KOPT-K1 (cell line): ENCODE measurements around the gene KISS1.

Experiments used
- H3K27ac ChIP-seq: fragments of 200-600 bp; sonication (generic); 2 replicates; pipeline ENCODE4 v1.5.1; 2016; ENCODE audit warnings: antibody characterized with exemption, mild to moderate bottlenecking, low read depth, low read length; ENCODE audit not compliant: poor library complexity, severe bottlenecking
- H3K36me3 ChIP-seq: fragments of 200-600 bp; sonication (generic); 2 replicates; pipeline ENCODE4 v1.5.1; 2017; ENCODE audit warnings: antibody characterized with exemption, mild to moderate bottlenecking, low read length, moderate library complexity; ENCODE audit not compliant: insufficient read depth
- H3K9me3 ChIP-seq: fragments of 200-600 bp; sonication (generic); 2 replicates; pipeline ENCODE4 v1.5.1; 2017; ENCODE audit warnings: antibody characterized with exemption, low read length, mild to moderate bottlenecking; ENCODE audit not compliant: insufficient read depth, poor library complexity, severe bottlenecking

KISS1 gene

GRCh38 chr1:204223129-204223860 is 27.0 kb upstream of the KISS1 start:
- Histone ChIP-seq H3K9me3 (no peaks in the 10 kb centered on the region), H3K27ac (no peak overlapping the region), H3K36me3 (no peaks in the 10 kb centered on the region)

DNA sequence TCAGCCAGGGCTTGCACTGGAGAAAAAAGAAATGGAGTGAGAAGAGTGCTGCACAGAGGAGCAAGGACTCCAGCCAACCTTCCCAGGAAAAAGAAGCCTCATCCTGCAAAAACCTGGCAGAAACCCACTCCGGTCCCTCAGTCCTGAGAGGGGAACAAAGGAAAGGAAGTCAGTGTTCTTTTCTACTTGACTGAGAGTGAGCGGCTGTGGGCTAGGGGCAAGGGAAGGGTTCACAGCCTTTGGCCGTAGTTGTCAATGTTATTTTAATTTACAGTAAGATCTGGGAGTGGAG is 26.4 kb upstream of the KISS1 start:
- Histone ChIP-seq H3K36me3 (no peaks in the 10 kb centered on the region), H3K9me3 (no peaks in the 10 kb centered on the region), H3K27ac (no peak overlapping the region)

- H3K36me3 ChIP-seq = no peaks in the 10 kb centered on the region
- H3K9me3 ChIP-seq = no peaks in the 10 kb centered on the region
- no peak overlapping the region for H3K27ac ChIP-seq
These were observed 25.9 kb upstream of the KISS1 start for GRCh38 chr1:204222006-204222763.

DNA sequence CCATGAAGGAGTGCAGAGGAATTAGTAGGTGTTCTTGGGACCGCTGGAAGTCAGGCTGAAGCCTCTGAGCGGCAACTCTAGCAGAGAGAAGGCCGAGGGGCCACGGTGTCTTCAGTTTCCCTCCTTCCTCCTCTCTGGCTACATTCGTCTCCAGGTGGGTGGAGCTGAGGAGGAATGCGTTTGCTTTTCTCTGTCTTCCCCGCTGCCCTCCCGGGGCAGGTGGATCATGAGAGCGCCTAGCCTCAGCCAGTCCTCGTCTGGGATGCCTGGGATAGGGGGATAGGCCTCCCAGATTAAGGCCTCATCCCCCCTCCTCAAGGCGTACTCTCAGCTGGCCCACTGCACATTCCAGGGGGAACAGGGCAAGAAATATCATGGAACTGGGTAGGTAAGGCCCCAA is 25.0 kb upstream of the KISS1 start:
- Histone ChIP-seq H3K27ac (no peak overlapping the region), H3K36me3 (no peaks in the 10 kb centered on the region), H3K9me3 (no peaks in the 10 kb centered on the region)

GRCh38 chr1:204219971-204220616 is 23.8 kb upstream of the KISS1 start:
- Histone ChIP-seq H3K36me3 (no peaks in the 10 kb centered on the region), H3K27ac (no peak overlapping the region), H3K9me3 (no peaks in the 10 kb centered on the region)

- no peaks in the 10 kb centered on the region for H3K9me3 ChIP-seq
- H3K27ac ChIP-seq = no peak overlapping the region
- H3K36me3 ChIP-seq = no peaks in the 10 kb centered on the region
These were observed 22.3 kb upstream of the KISS1 start for GRCh38 chr1:204218552-204218951.

GRCh38 chr1:204217648-204218000 is 21.3 kb upstream of the KISS1 start:
- no peaks in the 10 kb centered on the region for H3K36me3 ChIP-seq
- no peak overlapping the region for H3K27ac ChIP-seq
- H3K9me3 ChIP-seq = no peaks in the 10 kb centered on the region

DNA sequence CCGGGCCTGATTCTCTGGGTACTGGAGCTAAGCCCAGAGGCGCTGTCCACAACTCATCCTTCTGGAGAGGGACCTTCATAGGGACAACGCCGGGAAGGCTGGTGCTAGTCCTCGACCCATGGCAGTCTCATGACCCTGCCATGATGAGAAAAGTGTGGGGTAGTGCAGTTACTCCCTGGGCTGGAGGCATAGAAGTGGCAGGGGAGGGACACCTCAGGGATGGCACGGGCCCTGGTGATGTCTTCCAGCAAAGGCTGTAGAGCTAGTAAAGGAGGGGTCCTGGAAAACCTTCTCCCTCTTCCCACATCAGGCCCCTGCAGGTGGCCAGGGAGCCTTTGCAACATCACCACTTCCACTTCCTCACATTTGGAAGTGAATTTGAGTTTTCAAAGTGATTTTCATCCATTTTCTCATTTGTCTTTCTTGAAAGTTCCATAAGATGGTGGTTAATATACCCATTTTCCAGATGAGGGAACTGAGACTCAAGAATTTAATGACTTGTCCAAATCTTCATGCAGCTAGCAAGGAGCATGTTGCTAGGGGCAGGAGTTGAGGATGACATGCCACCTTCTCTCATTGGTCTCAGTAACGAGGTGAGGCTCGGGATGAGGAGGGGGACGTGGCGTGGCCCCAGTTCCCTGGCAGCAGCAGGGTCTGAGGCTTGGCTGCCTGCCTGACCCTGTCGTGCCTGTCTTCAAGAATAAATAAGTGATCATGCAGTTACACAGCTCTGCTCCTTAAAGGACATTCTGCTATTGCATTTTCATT is 20.8 kb upstream of the KISS1 start:
- no peaks in the 10 kb centered on the region for H3K36me3 ChIP-seq
- no peak overlapping the region for H3K27ac ChIP-seq
- no peaks in the 10 kb centered on the region for H3K9me3 ChIP-seq

DNA sequence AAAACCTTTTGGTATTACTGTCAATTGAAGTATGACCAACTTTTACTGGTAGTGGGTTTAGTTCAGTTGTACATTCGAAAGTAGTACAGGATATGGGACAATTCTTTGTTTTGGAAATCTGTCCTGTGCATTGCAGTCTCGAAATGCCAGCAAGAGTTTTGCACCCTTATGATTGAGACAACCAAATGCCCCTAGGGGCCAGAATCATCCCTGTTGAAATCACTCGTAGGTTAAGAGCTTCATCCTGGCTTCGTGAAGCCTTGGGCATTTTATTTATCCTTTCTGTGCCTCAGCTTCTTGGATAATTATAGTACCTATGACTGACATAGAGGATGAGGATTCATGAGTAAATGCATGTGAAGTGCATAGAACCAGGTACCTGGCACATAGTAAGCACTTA is 19.9 kb upstream of the KISS1 start:
- H3K36me3 ChIP-seq = no peaks in the 10 kb centered on the region
- no peak overlapping the region for H3K27ac ChIP-seq
- no peaks in the 10 kb centered on the region for H3K9me3 ChIP-seq

GRCh38 chr1:204213668-204214662 is 17.7 kb upstream of the KISS1 start, which contains the start of gene GOLT1A:
Gene GOLT1A (minus strand): TSS chr1:204213988. CDS start chr1:204213906, 82 bp downstream.
- H3K36me3 ChIP-seq = no peaks in the 10 kb centered on the region
- no peak within 1 kb of the TSS for H3K27ac ChIP-seq
- no peaks in the 10 kb centered on the region for H3K9me3 ChIP-seq

GRCh38 chr1:204212715-204213114 is 16.4 kb upstream of the KISS1 start:
- no peak overlapping the region for H3K27ac ChIP-seq
- no peaks in the 10 kb centered on the region for H3K36me3 ChIP-seq
- H3K9me3 ChIP-seq = no peaks in the 10 kb centered on the region

- Histone ChIP-seq H3K9me3 (no peaks in the 10 kb centered on the region), H3K27ac (no peak overlapping the region)
These were observed 14.8 kb upstream of the KISS1 start for GRCh38 chr1:204211046-204211445.

DNA sequence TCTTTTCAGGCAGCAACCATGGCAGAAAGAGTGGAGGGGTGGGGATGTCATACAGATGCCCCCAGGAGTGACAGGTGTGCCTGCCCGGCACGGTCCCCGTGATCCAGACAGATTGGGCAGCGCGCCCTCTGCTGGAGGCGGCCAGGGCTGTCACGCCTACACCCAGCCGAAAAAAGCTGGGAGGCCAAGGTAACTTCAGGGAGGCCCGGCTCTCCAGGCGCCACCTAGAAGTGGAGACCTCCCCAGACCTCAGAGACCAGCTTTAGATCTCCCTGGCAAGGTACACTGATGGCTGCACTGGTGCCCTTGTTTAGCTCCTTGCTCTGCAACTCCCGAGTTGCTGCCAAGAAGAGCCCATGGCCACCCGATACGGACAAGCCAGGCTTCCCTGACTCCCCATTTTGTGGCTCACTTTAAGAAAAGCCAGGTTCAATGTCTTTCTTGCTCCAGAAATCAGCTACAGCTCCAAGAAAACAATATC is 10.9 kb upstream of the KISS1 start:
- Histone ChIP-seq H3K9me3 (no peaks in the 10 kb centered on the region), H3K27ac (no peak overlapping the region), H3K36me3 (no peaks in the 10 kb centered on the region)

More at GRCh38 chr1:204211046-204211445, 14.8 kb upstream of the KISS1 start:
- H3K36me3 ChIP-seq = no peaks in the 10 kb centered on the region

DNA sequence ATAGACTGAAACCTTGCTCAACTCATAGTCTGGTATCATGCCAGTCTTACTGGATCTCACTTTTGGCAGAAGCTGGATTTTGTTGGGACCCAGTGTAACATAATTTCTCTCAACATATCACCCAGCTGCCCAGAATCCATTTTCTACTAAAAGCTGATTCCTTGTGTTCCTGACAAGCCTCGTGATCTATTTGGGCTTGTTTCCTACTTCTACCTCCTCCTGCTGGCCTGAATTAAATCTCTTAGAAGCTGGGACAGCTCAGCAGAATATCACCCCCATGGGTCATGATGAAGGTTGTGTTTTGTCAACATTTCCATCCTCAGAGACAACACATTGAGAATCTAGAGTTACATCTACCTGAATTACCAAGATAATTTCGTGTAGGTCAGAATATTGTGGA is 9.8 kb upstream of the KISS1 start:
- Histone ChIP-seq H3K9me3 (no peaks in the 10 kb centered on the region), H3K27ac (no peak overlapping the region), H3K36me3 (no peaks in the 10 kb centered on the region)
